Fibroblast of the aortic adventitia (primary cell): ENCODE data around the gene MAP7D3. TPM values are rescaled to one million over a fixed set of nuclear protein-coding genes. Genes with fewer than 3 reads are reported as not detected.
A peak's percentile ranks its signal among the peaks of the same experiment; 100 is the strongest.

Source experiments
- DNase-seq: peaks from one replicate; pipeline ENCODE4 v3.0.0-alpha.2; 2010; ENCODE audit warnings: low read depth
- H3K4me3 ChIP-seq: 2 replicates; pipeline ENCODE4 v1.5.1; 2011; ENCODE audit warnings: low read depth, mild to moderate bottlenecking, control low read depth, low read length, moderate library complexity
- total RNA-seq: library from RNA; depleted of rRNA; stranded (reverse); fragments of >200 nt; gene quantifications from 2 replicates; pipeline ENCODE4 v1.2.3, GENCODE V29; 2012; ENCODE audit warnings: low replicate concordance
- TF ChIP-seq, protein P1 (sequence below): IDR thresholded peaks from 2 replicates; pipeline ENCODE4 v1.5.1; 2011; ENCODE audit warnings: mild to moderate bottlenecking, low read length, control low read depth, inconsistent platforms; ENCODE audit not compliant: insufficient read depth

MAP7D3 gene
- total RNA-seq, 1 donor = 18.6 TPM

GRCh38 chrX:136163689-136164088 lies 87.5 kb downstream of the MAP7D3 start:
- H3K4me3 ChIP-seq = no peak overlapping the region
- peak; percentile 41 for DNase-seq
- TF ChIP-seq, protein P1, sequence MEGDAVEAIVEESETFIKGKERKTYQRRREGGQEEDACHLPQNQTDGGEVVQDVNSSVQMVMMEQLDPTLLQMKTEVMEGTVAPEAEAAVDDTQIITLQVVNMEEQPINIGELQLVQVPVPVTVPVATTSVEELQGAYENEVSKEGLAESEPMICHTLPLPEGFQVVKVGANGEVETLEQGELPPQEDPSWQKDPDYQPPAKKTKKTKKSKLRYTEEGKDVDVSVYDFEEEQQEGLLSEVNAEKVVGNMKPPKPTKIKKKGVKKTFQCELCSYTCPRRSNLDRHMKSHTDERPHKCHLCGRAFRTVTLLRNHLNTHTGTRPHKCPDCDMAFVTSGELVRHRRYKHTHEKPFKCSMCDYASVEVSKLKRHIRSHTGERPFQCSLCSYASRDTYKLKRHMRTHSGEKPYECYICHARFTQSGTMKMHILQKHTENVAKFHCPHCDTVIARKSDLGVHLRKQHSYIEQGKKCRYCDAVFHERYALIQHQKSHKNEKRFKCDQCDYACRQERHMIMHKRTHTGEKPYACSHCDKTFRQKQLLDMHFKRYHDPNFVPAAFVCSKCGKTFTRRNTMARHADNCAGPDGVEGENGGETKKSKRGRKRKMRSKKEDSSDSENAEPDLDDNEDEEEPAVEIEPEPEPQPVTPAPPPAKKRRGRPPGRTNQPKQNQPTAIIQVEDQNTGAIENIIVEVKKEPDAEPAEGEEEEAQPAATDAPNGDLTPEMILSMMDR = no peak

Other genes starting within 250 kb of the MAP7D3 start
- 41.9 and 98.1 TPM in 2 replicates for gene FHL1, start 103.9 kb downstream of the MAP7D3 start, total RNA-seq
- not detected in 2 replicates for gene ADGRG4, start 49.6 kb upstream of the MAP7D3 start, total RNA-seq
- not detected in 2 replicates for gene BRS3, start 236.5 kb upstream of the MAP7D3 start, total RNA-seq
- 37.5 and 99.5 TPM in 2 replicates for gene HTATSF1, start 246.2 kb upstream of the MAP7D3 start, total RNA-seq